Trophoblast cell (in vitro differentiated cells and primary cell): ENCODE measurements around the gene SEMA5A.
A peak's percentile ranks its signal among the peaks of the same experiment; 100 is the strongest.

Experiments used
- DNase-seq, 2 donors: peaks; one replicate each; pipeline ENCODE4 v3.0.0-alpha.2; 2016
- H2AFZ ChIP-seq: 2 replicates; pipeline ENCODE4 v1.6.1; 2013; ENCODE audit warnings: low read length, moderate library complexity, mild to moderate bottlenecking; ENCODE audit not compliant: insufficient read depth, poor library complexity
- H2AK5ac ChIP-seq: 2 replicates; pipeline ENCODE4 v1.6.1; 2013; ENCODE audit warnings: mild to moderate bottlenecking, low read length
- H2BK120ac ChIP-seq: 2 replicates; pipeline ENCODE4 v1.6.1; 2013; ENCODE audit warnings: low read length, mild to moderate bottlenecking, moderate library complexity; ENCODE audit not compliant: insufficient read depth, poor library complexity
- H2BK12ac ChIP-seq: 2 replicates; pipeline ENCODE4 v1.6.1; 2013; ENCODE audit warnings: mild to moderate bottlenecking, low read length, moderate library complexity
- H2BK5ac ChIP-seq: 2 replicates; pipeline ENCODE4 v1.6.1; 2013; ENCODE audit warnings: low read length, low read depth, moderate library complexity, mild to moderate bottlenecking; ENCODE audit not compliant: poor library complexity
- H3K14ac ChIP-seq: 2 replicates; pipeline ENCODE4 v1.6.1; 2013; ENCODE audit warnings: mild to moderate bottlenecking, low read length
- H3K18ac ChIP-seq: 2 replicates; pipeline ENCODE4 v1.6.1; 2013; ENCODE audit warnings: mild to moderate bottlenecking, low read length
- H3K23ac ChIP-seq: 2 replicates; pipeline ENCODE4 v1.6.1; 2013; ENCODE audit warnings: low read length
- H3K27ac ChIP-seq: 2 replicates; pipeline ENCODE4 v1.5.1; 2013; ENCODE audit warnings: low read depth, mild to moderate bottlenecking, inconsistent platforms, low read length, moderate library complexity
- H3K27me3 ChIP-seq: 2 replicates; pipeline ENCODE4 v1.6.1; 2013; ENCODE audit warnings: inconsistent platforms, mild to moderate bottlenecking, low read length, moderate library complexity; ENCODE audit not compliant: insufficient read depth
- H3K36me3 ChIP-seq, 2 experiments: 1 replicate in 1 of 2; 2 replicates in 1 of 2; pipeline ENCODE4 v1.6.1; 2013; ENCODE audit warnings: low read length in 2 of 2, mild to moderate bottlenecking in 2 of 2, moderate library complexity in 1 of 2; ENCODE audit not compliant: insufficient read depth in 2 of 2, control insufficient read depth in 1 of 2
- H3K4ac ChIP-seq: 2 replicates; pipeline ENCODE4 v1.6.1; 2013; ENCODE audit warnings: low read depth, mild to moderate bottlenecking, low read length, moderate library complexity
- H3K4me1 ChIP-seq, 2 experiments: 1 replicate in 1 of 2; 2 replicates in 1 of 2; pipeline ENCODE4 v1.6.1; 2013; ENCODE audit warnings: low read length in 2 of 2, mild to moderate bottlenecking in 2 of 2, moderate library complexity in 1 of 2; ENCODE audit not compliant: insufficient read depth in 2 of 2, control insufficient read depth in 1 of 2
- H3K4me2 ChIP-seq: 2 replicates; pipeline ENCODE4 v1.6.1; 2013; ENCODE audit warnings: inconsistent platforms, mild to moderate bottlenecking, low read length, moderate library complexity
- H3K4me3 ChIP-seq: 2 replicates; pipeline ENCODE4 v1.5.1; 2013; ENCODE audit warnings: mild to moderate bottlenecking, low read depth, low read length, inconsistent platforms
- H3K79me1 ChIP-seq: one replicate; pipeline ENCODE4 v1.6.1; 2013; ENCODE audit warnings: low read length
- H3K79me2 ChIP-seq: 2 replicates; pipeline ENCODE4 v1.6.1; 2013; ENCODE audit warnings: low read length, mild to moderate bottlenecking; ENCODE audit not compliant: control insufficient read depth, insufficient read depth, poor library complexity
- H3K9ac ChIP-seq: 2 replicates; pipeline ENCODE4 v1.6.1; 2013; ENCODE audit warnings: mild to moderate bottlenecking, low read length
- H3K9me3 ChIP-seq: 2 replicates; pipeline ENCODE4 v1.6.1; 2013; ENCODE audit warnings: low read depth, mild to moderate bottlenecking, control low read depth, inconsistent platforms, low read length; ENCODE audit not compliant: insufficient read depth
- H4K12ac ChIP-seq: 2 replicates; pipeline ENCODE4 v1.6.1; 2013; ENCODE audit warnings: low read depth, mild to moderate bottlenecking, low read length, moderate library complexity
- H4K8ac ChIP-seq: 2 replicates; pipeline ENCODE4 v1.6.1; 2013; ENCODE audit warnings: low read depth, mild to moderate bottlenecking, low read length, moderate library complexity
- H4K91ac ChIP-seq: one replicate; pipeline ENCODE4 v1.6.1; 2013; ENCODE audit warnings: low read depth, mild to moderate bottlenecking, low read length, moderate library complexity
- WGBS: extraction: QIAGEN DNeasy Blood & Tissue Kit; methylation state at CpG from one replicate; pipeline ENCODE4 v1.1.7; 2013; ENCODE audit warnings: missing lambda C conversion rate; ENCODE audit not compliant: insufficient read length, insufficient coverage; ENCODE audit errors: extremely low coverage; 5-methylcytosine and 5-hydroxymethylcytosine counted together

SEMA5A gene

GRCh38 chr5:9313751-9314150 is 232.1 kb downstream of the SEMA5A start:
- Histone ChIP-seq H2BK120ac (no peak overlapping the region), H4K12ac (no peak overlapping the region), H3K9me3 (no peaks in the 10 kb centered on the region), H3K9ac (no peak overlapping the region), H3K27me3 (no peaks in the 10 kb centered on the region), H3K79me2 (no peaks in the 10 kb centered on the region), H3K23ac (no peak overlapping the region), H3K18ac (no peak overlapping the region), H3K4me3 (no peak overlapping the region), H4K91ac (no peak overlapping the region), H2BK12ac (no peak overlapping the region), H3K79me1 (no peaks in the 10 kb centered on the region), H2AK5ac (no peak overlapping the region), H3K27ac (no peak overlapping the region), H3K4me1 (peaks cover 0 to under 1% of the 10 kb centered on the region in 2 experiments), H4K8ac (no peak overlapping the region), H3K4ac (peak overlapping the region; percentile 55), H3K36me3 (peaks cover 0 to 10% of the 10 kb centered on the region in 2 experiments), H3K4me2 (no peak overlapping the region), H2AFZ (no peak overlapping the region), H3K14ac (no peak overlapping the region), H2BK5ac (no peak overlapping the region)
- DNase-seq, result peak; percentile 27 to 28

- no peak for DNase-seq
- no peak overlapping the region for H3K27ac ChIP-seq
- no peak overlapping the region for H2BK120ac ChIP-seq
- no peaks in the 10 kb centered on the region for H3K4me1 ChIP-seq
- no peak overlapping the region for H3K18ac ChIP-seq
- H2BK5ac ChIP-seq, result no peak overlapping the region
- no peak overlapping the region for H4K12ac ChIP-seq
- H3K79me2 ChIP-seq, result no peaks in the 10 kb centered on the region
- no peak overlapping the region for H4K91ac ChIP-seq
- H2AK5ac ChIP-seq, result no peak overlapping the region
- peaks cover 0 to 5% of the 10 kb centered on the region in 2 experiments for H3K36me3 ChIP-seq
- H3K9ac ChIP-seq, result no peak overlapping the region
- H2BK12ac ChIP-seq, result no peak overlapping the region
- no peak overlapping the region for H3K23ac ChIP-seq
- no peak overlapping the region for H4K8ac ChIP-seq
- H3K9me3 ChIP-seq, result no peaks in the 10 kb centered on the region
- no peak overlapping the region for H3K4me2 ChIP-seq
- no peak overlapping the region for H3K4ac ChIP-seq
- H3K27me3 ChIP-seq, result no peaks in the 10 kb centered on the region
- no peaks in the 10 kb centered on the region for H3K79me1 ChIP-seq
- H3K4me3 ChIP-seq, result no peak overlapping the region
- H2AFZ ChIP-seq, result no peak overlapping the region
- H3K14ac ChIP-seq, result no peak overlapping the region
These were observed 238.7 kb downstream of the SEMA5A start for GRCh38 chr5:9307150-9307549.

- H3K14ac ChIP-seq, result no peak overlapping the region
- H2AK5ac ChIP-seq, result no peak overlapping the region
- peaks cover 6 to 12% of the 10 kb centered on the region in 2 experiments for H3K36me3 ChIP-seq
- no CpG with 5 or more reads among the region's 2 CpGs for WGBS
- H4K91ac ChIP-seq, result no peak overlapping the region
- H3K4me3 ChIP-seq, result no peak overlapping the region
- no peak overlapping the region for H3K18ac ChIP-seq
- H3K4me1 ChIP-seq, result no peaks in the 10 kb centered on the region
- H4K8ac ChIP-seq, result no peak overlapping the region
- H2AFZ ChIP-seq, result no peak overlapping the region
- no peak overlapping the region for H2BK12ac ChIP-seq
- DNase-seq, result peak in 1 of 2 donors; percentile 18
- no peaks in the 10 kb centered on the region for H3K27me3 ChIP-seq
- H3K27ac ChIP-seq, result no peak overlapping the region
- no peak overlapping the region for H3K4me2 ChIP-seq
- no peak overlapping the region for H3K23ac ChIP-seq
- H4K12ac ChIP-seq, result no peak overlapping the region
- H2BK120ac ChIP-seq, result no peak overlapping the region
- no peaks in the 10 kb centered on the region for H3K79me1 ChIP-seq
- H3K79me2 ChIP-seq, result no peaks in the 10 kb centered on the region
- H3K4ac ChIP-seq, result no peak overlapping the region
- no peaks in the 10 kb centered on the region for H3K9me3 ChIP-seq
- no peak overlapping the region for H2BK5ac ChIP-seq
- no peak overlapping the region for H3K9ac ChIP-seq
These were observed 243.7 kb downstream of the SEMA5A start for GRCh38 chr5:9302218-9302617.

DNA sequence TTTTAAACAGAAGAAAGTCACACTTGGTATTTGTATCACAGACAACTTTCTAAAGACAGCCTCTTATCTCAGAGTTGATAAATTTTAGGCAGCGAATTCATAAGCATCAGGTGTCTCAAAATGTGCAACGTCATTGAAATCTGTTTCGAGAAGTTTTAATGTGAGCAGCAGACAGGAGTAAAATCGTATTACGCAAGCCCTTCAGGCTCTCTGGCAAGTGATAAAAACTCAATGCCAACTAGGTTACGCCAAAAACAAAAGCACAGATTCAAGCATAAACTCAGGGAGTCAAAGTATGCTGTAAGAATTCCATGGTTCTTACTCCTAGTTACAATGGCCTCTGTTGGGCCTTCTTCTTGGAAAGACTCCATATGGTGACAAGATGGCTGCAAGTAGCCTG is 244.7 kb downstream of the SEMA5A start:
- Histone ChIP-seq H2AK5ac (no peak overlapping the region), H3K14ac (no peak overlapping the region), H4K12ac (no peak overlapping the region), H3K9me3 (no peaks in the 10 kb centered on the region), H3K4me1 (no peaks in the 10 kb centered on the region), H3K4me3 (no peak overlapping the region), H2BK12ac (no peak overlapping the region), H3K4me2 (no peak overlapping the region), H4K8ac (no peak overlapping the region), H3K27ac (no peak overlapping the region), H3K79me1 (no peaks in the 10 kb centered on the region), H3K18ac (no peak overlapping the region), H2BK5ac (no peak overlapping the region), H3K4ac (no peak overlapping the region), H3K9ac (no peak overlapping the region), H3K36me3 (peaks cover 6 to 12% of the 10 kb centered on the region in 2 experiments), H2BK120ac (no peak overlapping the region), H2AFZ (no peak overlapping the region), H4K91ac (no peak overlapping the region), H3K23ac (peak overlapping the region; percentile 85), H3K79me2 (no peaks in the 10 kb centered on the region), H3K27me3 (no peaks in the 10 kb centered on the region)
- no peak for DNase-seq
- no CpG with 5 or more reads among the region's 6 CpGs for WGBS
